ENCODE measurements around the gene ECHDC3.
A peak's percentile ranks its signal among the peaks of the same experiment; 100 is the strongest.

ECHDC3 gene

GRCh38 chr10:11776080-11776479, 33.9 kb downstream of the ECHDC3 start:
- no peak for DNase-seq (ENCODE audit: low read depth in 2 of 3, low spot score in 1 of 3)

DNA sequence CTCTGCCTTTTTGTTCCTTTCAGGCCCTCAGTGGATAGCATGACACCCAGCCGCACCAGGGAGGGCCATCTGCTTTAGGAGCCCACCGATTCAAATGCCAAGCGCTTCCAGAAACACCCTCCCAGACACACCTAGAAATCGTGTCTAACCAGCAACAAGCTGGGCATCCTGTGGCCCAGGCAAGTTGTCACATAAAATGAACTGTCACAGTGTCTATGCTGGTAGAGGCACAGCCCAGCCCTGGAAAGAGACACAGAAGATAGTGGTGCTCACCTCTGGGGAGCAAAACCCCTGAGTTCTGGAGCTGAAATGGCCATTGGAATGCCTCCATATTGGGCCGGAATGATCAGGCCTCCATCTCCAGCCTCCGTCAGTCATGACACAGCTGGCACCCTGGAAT, 38.9 kb downstream of the ECHDC3 start:
- DNase-seq (ENCODE audit: low read depth in 2 of 3, low spot score in 1 of 3), result no peak

DNA sequence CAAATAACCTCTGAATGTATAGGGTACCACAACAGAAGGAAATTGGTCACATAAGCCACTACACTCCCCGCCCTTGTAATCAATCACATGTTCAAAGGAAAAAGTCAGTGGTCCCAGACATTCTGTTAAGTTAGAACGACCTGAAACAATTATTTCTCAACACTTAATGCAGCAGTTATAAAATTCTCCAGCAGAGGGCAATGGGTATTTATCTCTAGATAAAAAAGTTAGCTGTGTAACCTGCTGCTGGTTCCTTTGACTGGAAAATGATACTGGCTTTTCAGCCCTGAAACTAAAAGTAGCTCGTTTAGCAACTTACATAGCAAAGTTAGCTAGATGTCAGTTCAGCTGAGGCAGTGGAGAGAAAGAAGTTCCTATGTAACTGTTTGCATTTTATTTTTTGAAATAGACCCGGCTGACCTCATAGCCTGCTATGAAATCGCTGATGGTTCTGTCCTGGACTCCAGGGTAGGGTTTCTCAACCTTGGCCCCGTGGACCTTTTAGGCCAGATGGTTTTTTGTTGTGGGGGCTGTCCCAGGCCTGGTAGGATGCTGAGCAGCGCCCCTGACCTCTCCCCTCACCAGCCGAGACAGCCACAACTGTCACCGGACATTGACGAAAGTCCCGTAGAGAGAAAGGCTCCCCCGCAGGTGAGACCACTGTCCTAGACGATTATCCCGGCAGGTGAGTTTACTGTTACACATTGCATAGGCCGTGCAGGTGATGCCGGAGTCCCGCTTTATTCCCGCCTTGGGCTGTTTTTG, 40.8 kb downstream of the ECHDC3 start:
- peak in 1 of 3 donors; percentile 36 for DNase-seq (ENCODE audit: low read depth in 2 of 3, low spot score in 1 of 3)

GRCh38 chr10:11783558-11783865, 41.3 kb downstream of the ECHDC3 start:
- no peak for DNase-seq (ENCODE audit: low read depth in 2 of 3, low spot score in 1 of 3)

DNA sequence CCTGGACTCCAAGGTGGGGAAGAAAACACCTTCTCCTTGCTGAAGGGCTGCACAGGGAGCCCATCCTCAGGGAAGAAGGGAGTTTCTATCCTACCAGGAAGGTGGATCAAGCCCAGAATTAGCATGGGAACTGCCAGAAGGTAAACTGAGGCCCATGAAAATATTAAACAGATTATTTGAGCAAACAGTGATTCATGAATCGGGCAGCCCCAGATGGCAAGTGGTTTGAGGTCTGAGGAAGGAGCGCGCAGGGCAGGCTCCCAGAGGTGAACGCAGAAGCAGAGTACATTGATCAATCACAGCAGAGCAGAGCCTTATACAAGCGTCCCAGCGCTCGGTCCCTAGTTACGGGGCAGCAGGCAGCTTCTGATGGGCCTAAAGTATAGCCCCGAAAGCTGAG, 45.2 kb downstream of the ECHDC3 start:
- no peak for DNase-seq (ENCODE audit: low read depth in 2 of 3, low spot score in 1 of 3)

- no peak for DNase-seq (ENCODE audit: low read depth in 2 of 3, low spot score in 1 of 3)
Observed at GRCh38 chr10:11787846-11788245, 45.7 kb downstream of the ECHDC3 start.

DNA sequence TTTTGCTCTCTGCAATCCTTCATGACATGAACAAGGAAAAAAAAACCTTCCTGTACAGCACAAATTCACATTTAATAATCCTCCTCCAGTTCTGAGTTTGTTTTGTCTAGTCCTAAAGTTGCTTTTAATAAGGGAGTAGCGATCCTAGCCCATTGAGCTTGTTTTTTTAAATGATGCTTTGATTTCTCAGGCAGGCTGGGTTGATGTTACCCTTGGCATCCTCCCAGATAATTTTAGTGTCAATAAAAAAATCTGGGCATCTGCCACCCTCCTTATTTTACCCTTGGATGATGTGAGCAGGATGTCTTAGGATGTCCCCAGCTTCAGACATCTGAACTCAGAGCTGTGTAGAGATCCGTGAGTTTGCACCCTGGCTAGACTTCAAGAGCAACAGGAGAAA, 47.1 kb downstream of the ECHDC3 start:
- no peak for DNase-seq (ENCODE audit: low read depth in 2 of 3, low spot score in 1 of 3)

DNA sequence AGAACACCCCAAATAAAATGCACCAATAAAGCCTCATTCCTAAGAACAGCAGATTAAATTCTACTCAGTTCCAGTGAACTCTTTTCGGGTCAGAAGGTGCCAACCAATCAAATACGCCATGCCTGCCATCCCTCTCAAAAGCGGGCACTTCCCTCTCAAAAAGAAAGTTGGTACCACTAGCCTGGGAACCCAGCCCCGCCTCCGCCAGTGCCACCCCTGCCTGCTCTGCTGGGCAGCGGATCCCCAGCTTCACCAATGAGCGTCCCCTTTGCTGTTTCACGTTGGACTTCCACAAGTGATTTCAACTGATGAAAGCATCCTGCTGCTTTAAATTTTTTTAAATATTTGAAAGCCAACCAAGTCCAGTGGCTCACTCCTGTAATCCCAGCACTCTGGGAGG, 47.8 kb downstream of the ECHDC3 start:
- no peak for DNase-seq (ENCODE audit: low read depth in 2 of 3, low spot score in 1 of 3)

GRCh38 chr10:11793762-11794479, 51.7 kb downstream of the ECHDC3 start:
- no peak for DNase-seq (ENCODE audit: low read depth in 2 of 3, low spot score in 1 of 3)

- no peak for DNase-seq (ENCODE audit: low read depth in 2 of 3, low spot score in 1 of 3)
Observed at GRCh38 chr10:11794566-11794965, 52.4 kb downstream of the ECHDC3 start.

DNA sequence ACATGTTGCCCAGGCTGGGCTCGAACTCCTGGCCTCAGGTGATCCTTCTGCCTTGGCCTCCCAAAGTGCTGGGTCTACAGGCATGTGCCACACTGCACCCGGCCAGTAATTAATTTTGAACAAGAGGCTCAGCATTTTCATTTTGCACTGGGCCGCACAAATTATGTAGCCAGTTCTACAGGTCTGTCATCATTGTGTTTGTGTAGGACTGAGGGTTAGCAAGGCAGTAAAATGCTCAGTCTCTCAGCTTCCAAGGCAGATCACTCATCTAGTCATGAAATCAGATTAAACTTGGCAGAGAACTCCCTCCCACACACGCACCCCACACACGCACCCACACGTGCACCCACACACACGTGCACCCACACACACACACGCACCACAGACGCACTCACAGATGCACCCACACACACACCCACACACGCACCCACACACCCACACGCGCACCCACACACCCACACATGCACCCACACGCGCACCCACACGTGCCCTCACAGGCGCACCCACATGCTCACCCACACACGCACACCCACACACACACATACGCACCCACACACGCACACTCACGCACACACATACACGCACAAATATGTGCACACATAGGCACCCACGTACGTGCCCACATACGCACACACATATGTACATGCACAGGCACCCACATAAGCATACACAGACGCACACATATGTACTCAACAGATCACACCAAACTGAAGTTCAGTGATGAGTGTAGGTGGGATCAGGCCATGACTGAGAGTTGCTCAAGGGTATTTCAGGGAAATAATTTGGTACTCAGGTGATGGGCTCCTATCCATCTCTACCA, 53.1 kb downstream of the ECHDC3 start:
- DNase-seq (ENCODE audit: low read depth in 2 of 3, low spot score in 1 of 3), result no peak

DNA sequence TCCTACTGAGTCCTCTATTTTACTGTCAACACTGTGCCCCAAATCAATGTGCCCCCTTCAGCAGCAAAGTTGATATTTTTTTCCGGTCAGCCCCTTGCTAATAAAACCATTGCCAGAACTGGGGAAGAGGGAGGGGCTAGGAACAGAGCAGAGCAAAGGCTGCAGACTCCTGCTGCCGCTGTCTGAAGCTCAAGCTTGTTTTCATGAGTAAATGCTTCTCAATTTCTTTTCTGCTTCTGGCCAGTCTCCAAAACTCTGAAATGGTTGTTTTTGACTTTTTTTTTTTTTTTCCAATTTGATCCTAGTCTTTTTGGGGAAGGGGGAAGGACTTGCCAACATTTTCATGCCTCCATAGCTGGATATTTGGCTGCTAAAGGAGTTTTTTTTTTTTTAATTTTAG, 54.3 kb downstream of the ECHDC3 start:
- DNase-seq (ENCODE audit: low read depth in 2 of 3, low spot score in 1 of 3), result no peak

DNA sequence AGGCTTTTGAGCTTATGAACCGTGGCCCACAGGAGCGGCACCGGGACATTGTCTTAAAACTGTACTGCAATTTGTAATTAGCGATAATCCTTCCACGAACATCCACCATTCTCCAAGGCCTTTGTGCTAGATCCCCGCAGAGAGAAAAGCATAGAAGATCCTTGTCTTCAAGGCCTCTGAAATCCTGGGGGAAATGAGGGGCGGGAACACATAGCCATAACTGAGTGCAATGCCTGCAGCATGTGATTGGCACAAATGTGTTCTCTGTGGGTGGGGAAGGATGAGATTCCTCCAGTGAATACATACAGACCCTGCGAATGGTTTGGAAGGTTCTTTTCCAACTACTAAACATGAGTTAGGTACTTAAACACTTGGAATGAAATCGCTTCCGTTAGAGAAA, 55.1 kb downstream of the ECHDC3 start:
- DNase-seq (ENCODE audit: low read depth in 2 of 3, low spot score in 1 of 3), result no peak

DNA sequence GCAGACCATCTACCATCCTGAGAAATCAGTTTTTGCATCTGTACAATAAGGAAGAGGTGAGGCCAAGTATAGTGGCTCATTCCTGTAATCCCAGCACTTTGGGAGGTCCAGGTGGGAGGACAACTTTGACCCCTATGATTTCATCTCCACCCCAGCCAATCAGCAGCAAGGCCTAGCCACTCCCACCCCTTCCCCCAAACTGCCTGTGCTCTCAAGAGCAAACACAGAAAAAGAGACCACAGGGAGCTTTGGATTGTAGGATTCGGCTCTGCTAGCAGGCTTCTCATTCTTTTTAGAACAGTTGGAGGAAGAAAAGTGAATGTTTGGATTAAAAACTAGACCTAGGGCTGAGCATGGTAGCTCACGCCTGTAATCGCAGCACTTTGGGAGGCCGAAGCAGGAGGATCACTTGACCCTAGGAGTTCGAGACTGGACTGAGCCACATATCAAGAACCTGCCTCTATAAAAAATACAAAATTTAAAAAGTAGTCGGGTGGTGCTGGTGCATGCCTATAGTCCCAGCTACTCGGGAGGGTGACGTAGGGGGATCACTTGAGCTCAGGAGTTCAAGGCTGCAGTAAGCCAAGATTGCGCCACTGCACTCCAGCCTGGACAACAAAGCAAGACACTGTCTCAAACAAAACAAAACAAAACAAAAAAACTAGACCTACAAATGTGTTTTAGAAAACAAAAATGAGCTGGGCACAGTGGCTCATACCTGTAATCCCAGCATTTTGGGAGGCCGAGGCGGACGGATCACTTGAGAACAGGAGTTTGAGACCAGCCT, 55.9 kb downstream of the ECHDC3 start:
- DNase-seq (ENCODE audit: low read depth in 2 of 3, low spot score in 1 of 3), result no peak

- no peak for DNase-seq (ENCODE audit: low read depth in 2 of 3, low spot score in 1 of 3)
Observed at GRCh38 chr10:11798845-11799735, 56.9 kb downstream of the ECHDC3 start.

- no peak for DNase-seq (ENCODE audit: low read depth in 2 of 3, low spot score in 1 of 3)
Observed at GRCh38 chr10:11799736-11800080, 57.5 kb downstream of the ECHDC3 start.

DNA sequence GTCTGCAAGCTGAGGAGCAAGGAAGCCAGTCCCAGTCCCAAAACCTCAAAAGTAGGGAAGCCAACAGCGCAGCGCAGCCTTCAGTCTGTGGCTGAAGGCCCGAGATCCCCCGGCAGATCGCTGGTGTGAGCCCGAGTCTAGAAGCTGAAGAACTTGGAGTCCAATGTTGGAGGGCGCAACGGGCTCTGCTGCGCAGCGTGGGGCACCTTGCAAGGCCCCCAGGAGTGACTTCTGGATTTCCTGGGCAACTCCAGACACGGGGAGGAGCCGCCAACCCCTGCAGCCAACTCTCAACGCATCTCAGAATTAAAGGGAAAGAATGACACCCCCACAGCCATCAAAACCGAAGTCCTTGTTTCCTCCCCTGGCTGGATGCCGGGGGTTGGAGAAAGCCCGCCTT, 62.2 kb downstream of the ECHDC3 start:
- DNase-seq (ENCODE audit: low read depth in 2 of 3, low spot score in 1 of 3), result no peak

DNA sequence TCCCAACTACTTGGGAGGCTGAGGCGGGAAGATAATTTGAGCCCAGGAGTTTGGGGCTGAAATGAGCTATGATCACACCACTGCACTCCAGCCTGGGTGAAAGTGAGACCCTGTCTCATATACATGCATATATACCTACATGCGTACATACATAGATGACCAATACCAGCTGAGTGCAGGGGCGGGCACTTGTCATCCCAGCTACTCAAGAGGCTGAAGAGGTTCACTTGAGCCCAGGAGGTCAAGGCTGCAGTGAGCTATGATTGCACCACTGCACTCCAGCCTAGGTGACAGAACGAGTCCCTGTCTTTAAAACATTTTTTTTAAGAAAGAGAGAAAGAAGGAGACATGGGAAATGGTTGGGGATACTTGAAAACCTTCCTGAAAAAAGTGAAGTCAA, 63.6 kb downstream of the ECHDC3 start:
- no peak for DNase-seq (ENCODE audit: low read depth in 2 of 3, low spot score in 1 of 3)

GRCh38 chr10:11806706-11807105, 64.5 kb downstream of the ECHDC3 start:
- DNase-seq (ENCODE audit: low read depth in 2 of 3, low spot score in 1 of 3), result no peak

DNA sequence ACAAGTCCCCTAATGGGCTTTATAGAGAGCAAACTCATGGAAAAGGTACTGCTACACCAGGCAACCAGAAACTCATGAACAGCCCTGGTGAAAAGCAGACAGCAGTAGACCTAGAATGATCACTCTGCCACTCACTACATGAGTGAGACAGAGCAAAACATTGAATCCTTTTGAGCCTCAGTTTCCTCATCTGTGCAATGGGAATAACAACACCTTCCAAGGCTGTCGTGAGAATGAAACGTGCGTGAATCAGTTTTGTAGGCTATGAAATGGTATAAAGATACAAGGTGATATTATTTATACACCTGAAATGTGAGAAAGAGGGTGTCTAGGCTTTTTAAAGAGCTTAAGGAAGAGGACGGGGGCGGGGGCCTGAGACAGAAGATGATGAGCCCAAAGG, 66.6 kb downstream of the ECHDC3 start:
- no peak for DNase-seq (ENCODE audit: low read depth in 2 of 3, low spot score in 1 of 3)

Measured in stimulated activated CD4-positive, alpha-beta T cell treated with anti-CD3 and anti-CD28 coated beads, Interleukin-12 subunit alpha, Interleukin-12 subunit beta, amount 100 ng/mL, for 48 hours (primary cell).